SKM-1 treated with dmso at 0.1 percent for 144 hours (cell line): Measurements from ENCODE around the gene ZIC4.

Experiments
- DNase-seq: peaks from one replicate; lab custom pipeline; 2025; ENCODE audit not compliant: unreplicated experiment; lab: John Stamatoyannopoulos, UW

The ZIC4 gene

GRCh38 chr3:147418371-147418781 is 12.0 kb upstream of the ZIC4 start:
- no peak for DNase-seq

- DNase-seq: no peak
Observed at GRCh38 chr3:147417551-147418295, 11.4 kb upstream of the ZIC4 start.

- DNase-seq: no peak
Observed at GRCh38 chr3:147416931-147417330, 10.6 kb upstream of the ZIC4 start.

GRCh38 chr3:147415874-147416273 is 9.5 kb upstream of the ZIC4 start:
- no peak for DNase-seq

- DNase-seq: no peak
Observed at GRCh38 chr3:147415286-147415685, 8.9 kb upstream of the ZIC4 start.

- DNase-seq: no peak
Observed at GRCh38 chr3:147414390-147415138, 8.2 kb upstream of the ZIC4 start.

- DNase-seq: no peak
Observed at GRCh38 chr3:147413686-147414389, 7.5 kb upstream of the ZIC4 start.

- DNase-seq: no peak
Observed at GRCh38 chr3:147412917-147413685, 6.8 kb upstream of the ZIC4 start.

GRCh38 chr3:147412261-147412916 is 6.0 kb upstream of the ZIC4 start:
- DNase-seq: no peak

- DNase-seq: no peak
Observed at GRCh38 chr3:147411815-147412241, 5.5 kb upstream of the ZIC4 start.

GRCh38 chr3:147411238-147411814 is 5.0 kb upstream of the ZIC4 start:
- DNase-seq: no peak

- no peak for DNase-seq
Observed at GRCh38 chr3:147410526-147411237, 4.3 kb upstream of the ZIC4 start.

- no peak for DNase-seq
Observed at GRCh38 chr3:147410116-147410525, 3.8 kb upstream of the ZIC4 start.

GRCh38 chr3:147409143-147410115 is 3.1 kb upstream of the ZIC4 start, which contains the start of gene ZIC1:
Gene ZIC1 (plus strand): TSS chr3:147409365. CDS start chr3:147410113, 748 bp downstream.
- DNase-seq: no peak

GRCh38 chr3:147408188-147409100 is 2.1 kb upstream of the ZIC4 start:
- DNase-seq: no peak

- DNase-seq: no peak
Observed at GRCh38 chr3:147407498-147408187, 1.3 kb upstream of the ZIC4 start.

GRCh38 chr3:147407114-147407497 is 763 bp upstream of the ZIC4 start:
- no peak for DNase-seq
